OCI-LY3 (cell line): ENCODE results near the gene UBE4A.

Source experiments
- H2AFZ ChIP-seq: fragments of 200-600, 300-600 bp; shearing (Covaris generic); 2 replicates; pipeline ENCODE4 v1.6.0; 2014; ENCODE audit warnings: antibody characterized with exemption, low read depth, low read length
- H3K27ac ChIP-seq: fragments of 200-600, 300-600 bp; sonication (generic); 2 replicates; pipeline ENCODE4 v1.5.1; 2014; ENCODE audit warnings: mild to moderate bottlenecking, low read length, moderate library complexity, mixed read lengths
- H3K27me3 ChIP-seq: fragments of 200-600, 300-600 bp; sonication (generic); 2 replicates; pipeline ENCODE4 v1.6.1; 2014; ENCODE audit warnings: low read depth, low read length, mixed read lengths
- H3K36me3 ChIP-seq: fragments of 200-600, 300-600 bp; sonication (generic); replicated peaks from 2 replicates; pipeline ENCODE3; 2014; ENCODE audit warnings: low read depth, low read length, mixed read lengths
- H3K4me1 ChIP-seq: fragments of 300-600, 200-600 bp; sonication (generic); 2 replicates; pipeline ENCODE4 v1.6.1; 2014; ENCODE audit warnings: low read length, mixed read lengths
- H3K4me2 ChIP-seq: fragments of 200-600, 300-600 bp; sonication (generic); 2 replicates; pipeline ENCODE4 v1.6.1; 2014; ENCODE audit warnings: low read length, mixed read lengths
- H3K4me3 ChIP-seq: fragments of 300-600, 200-600 bp; sonication (generic); 2 replicates; pipeline ENCODE4 v1.5.1; 2014; ENCODE audit warnings: antibody characterized with exemption, mild to moderate bottlenecking, low read length, moderate library complexity
- H3K79me2 ChIP-seq: fragments of 300-600, 200-600 bp; shearing (Covaris generic); 2 replicates; pipeline ENCODE4 v1.6.1; 2014; ENCODE audit warnings: mild to moderate bottlenecking, low read length, mixed read lengths
- H3K9ac ChIP-seq: fragments of 300-600, 200-600 bp; shearing (Covaris generic); 2 replicates; pipeline ENCODE4 v1.6.0; 2014; ENCODE audit warnings: mild to moderate bottlenecking, low read length, moderate library complexity
- H3K9me3 ChIP-seq: fragments of 200-600, 300-600 bp; shearing (Covaris generic); 2 replicates; pipeline ENCODE4 v1.6.1; 2014; ENCODE audit warnings: low read length, mixed read lengths; ENCODE audit not compliant: insufficient read depth
- H4K20me1 ChIP-seq: fragments of 200-600, 300-600 bp; sonication (generic); 2 replicates; pipeline ENCODE4 v1.6.1; 2016; ENCODE audit warnings: low read length, mixed read lengths; ENCODE audit not compliant: insufficient read depth
- EZH2phosphoT487 ChIP-seq: fragments of 200-600 bp; shearing (Covaris generic); IDR thresholded peaks from 2 replicates; pipeline ENCODE4 v1.6.1; 2018; ENCODE audit warnings: antibody characterized with exemption, mixed run types, low read depth
- TF ChIP-seq, protein P1 (sequence below): fragments of 200-600, 300-600 bp; sonication (generic); IDR thresholded peaks from 2 replicates; pipeline ENCODE4 v1.5.1; 2014; ENCODE audit warnings: antibody characterized with exemption, low read length, low read depth

Gene UBE4A

DNA sequence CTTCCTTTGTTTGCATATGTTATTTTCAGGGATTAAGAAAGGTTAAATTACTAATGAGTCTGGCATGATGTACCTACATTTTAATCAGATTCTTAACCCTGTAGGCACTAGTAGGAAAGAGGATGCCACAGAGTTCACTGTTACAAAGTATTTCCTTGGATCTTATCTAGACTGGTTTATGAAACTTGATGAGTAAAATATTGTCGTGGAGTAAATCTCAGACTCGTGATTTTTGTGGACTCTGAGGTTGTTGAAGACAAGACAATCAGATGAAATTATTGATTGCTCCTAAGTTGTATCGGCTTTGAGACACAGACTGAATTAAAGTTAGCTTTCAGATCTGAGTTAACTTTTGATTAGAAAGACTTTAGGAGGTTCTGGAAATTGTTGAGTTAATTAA lies 82.9 kb downstream of the UBE4A start:
- Histone ChIP-seq H3K79me2 (peaks cover 100% of the 10 kb centered on the region), H3K9me3 (no peaks in the 10 kb centered on the region), H3K27me3 (no peaks in the 10 kb centered on the region), H4K20me1 (peaks cover 91% of the 10 kb centered on the region), H3K9ac (no peak overlapping the region), H3K36me3 (peaks cover 22% of the 10 kb centered on the region), H3K4me1 (peaks cover 66% of the 10 kb centered on the region), H3K4me3 (peak overlapping the region; percentile 64), H2AFZ (no peak overlapping the region), H3K27ac (peak overlapping the region; percentile 79; the same call in 1 of the 2 replicates), H3K4me2 (peak overlapping the region; percentile 85)
- no peak for TF ChIP-seq EZH2phosphoT487
- TF ChIP-seq, protein P1, sequence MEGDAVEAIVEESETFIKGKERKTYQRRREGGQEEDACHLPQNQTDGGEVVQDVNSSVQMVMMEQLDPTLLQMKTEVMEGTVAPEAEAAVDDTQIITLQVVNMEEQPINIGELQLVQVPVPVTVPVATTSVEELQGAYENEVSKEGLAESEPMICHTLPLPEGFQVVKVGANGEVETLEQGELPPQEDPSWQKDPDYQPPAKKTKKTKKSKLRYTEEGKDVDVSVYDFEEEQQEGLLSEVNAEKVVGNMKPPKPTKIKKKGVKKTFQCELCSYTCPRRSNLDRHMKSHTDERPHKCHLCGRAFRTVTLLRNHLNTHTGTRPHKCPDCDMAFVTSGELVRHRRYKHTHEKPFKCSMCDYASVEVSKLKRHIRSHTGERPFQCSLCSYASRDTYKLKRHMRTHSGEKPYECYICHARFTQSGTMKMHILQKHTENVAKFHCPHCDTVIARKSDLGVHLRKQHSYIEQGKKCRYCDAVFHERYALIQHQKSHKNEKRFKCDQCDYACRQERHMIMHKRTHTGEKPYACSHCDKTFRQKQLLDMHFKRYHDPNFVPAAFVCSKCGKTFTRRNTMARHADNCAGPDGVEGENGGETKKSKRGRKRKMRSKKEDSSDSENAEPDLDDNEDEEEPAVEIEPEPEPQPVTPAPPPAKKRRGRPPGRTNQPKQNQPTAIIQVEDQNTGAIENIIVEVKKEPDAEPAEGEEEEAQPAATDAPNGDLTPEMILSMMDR: no peak

- peaks cover 73% of the 10 kb centered on the region for H3K4me1 ChIP-seq
- no peaks in the 10 kb centered on the region for H3K27me3 ChIP-seq
- peaks cover 92% of the 10 kb centered on the region for H4K20me1 ChIP-seq
- H3K9ac ChIP-seq: peak overlapping the region; percentile 38; the same call in 1 of the 2 replicates
- H2AFZ ChIP-seq: no peak overlapping the region
- H3K27ac ChIP-seq: peak overlapping the region; percentile 79
- H3K4me2 ChIP-seq: peak overlapping the region; percentile 85
- H3K36me3 ChIP-seq: peaks cover 30% of the 10 kb centered on the region
- peaks cover 100% of the 10 kb centered on the region for H3K79me2 ChIP-seq
- peak overlapping the region; percentile 64 for H3K4me3 ChIP-seq
- H3K9me3 ChIP-seq: no peaks in the 10 kb centered on the region
- TF ChIP-seq, protein P1: no peak
- no peak for TF ChIP-seq EZH2phosphoT487
Observed at GRCh38 chr11:118442908-118443589, 83.6 kb downstream of the UBE4A start.

DNA sequence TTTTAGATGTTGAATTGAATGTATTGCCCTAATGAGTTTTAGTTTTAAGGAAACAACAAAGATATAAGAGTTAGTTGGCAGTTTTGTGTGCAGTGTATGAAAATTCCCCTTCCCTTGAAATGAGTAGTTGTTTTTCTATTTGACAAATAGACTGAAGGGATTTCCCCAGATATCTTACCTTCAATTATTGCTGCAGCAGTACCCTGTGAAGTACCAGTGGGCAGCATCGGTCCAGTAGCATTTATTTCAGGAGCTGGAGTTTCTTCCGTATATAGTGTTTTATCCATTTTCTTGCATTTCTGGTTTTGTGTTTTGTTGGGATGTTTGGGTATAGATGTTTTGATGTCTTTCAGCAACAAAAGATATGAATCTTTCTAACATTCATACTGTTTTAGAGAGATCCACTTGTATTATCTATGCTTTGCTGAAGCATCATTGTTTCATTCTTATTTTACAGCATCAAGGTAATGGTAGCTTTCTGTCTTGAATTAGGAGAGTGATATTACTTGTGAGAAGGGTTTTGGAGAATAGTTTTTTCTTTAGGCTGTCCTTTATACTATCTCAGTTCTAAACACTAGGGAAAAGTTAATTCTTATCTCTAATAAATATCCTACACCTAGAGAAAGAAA lies 84.3 kb downstream of the UBE4A start:
- H3K9ac ChIP-seq: peak overlapping the region; percentile 38; the same call in 1 of the 2 replicates
- H4K20me1 ChIP-seq: peaks cover 91% of the 10 kb centered on the region
- TF ChIP-seq EZH2phosphoT487: no peak
- TF ChIP-seq, protein P1: no peak
- H3K27me3 ChIP-seq: no peaks in the 10 kb centered on the region
- H2AFZ ChIP-seq: no peak overlapping the region
- H3K36me3 ChIP-seq: peaks cover 32% of the 10 kb centered on the region
- peaks cover 80% of the 10 kb centered on the region for H3K4me1 ChIP-seq
- no peaks in the 10 kb centered on the region for H3K9me3 ChIP-seq
- H3K4me3 ChIP-seq: peak overlapping the region; percentile 64
- peak overlapping the region; percentile 85 for H3K4me2 ChIP-seq
- peak overlapping the region; percentile 79 for H3K27ac ChIP-seq
- peaks cover 100% of the 10 kb centered on the region for H3K79me2 ChIP-seq

DNA sequence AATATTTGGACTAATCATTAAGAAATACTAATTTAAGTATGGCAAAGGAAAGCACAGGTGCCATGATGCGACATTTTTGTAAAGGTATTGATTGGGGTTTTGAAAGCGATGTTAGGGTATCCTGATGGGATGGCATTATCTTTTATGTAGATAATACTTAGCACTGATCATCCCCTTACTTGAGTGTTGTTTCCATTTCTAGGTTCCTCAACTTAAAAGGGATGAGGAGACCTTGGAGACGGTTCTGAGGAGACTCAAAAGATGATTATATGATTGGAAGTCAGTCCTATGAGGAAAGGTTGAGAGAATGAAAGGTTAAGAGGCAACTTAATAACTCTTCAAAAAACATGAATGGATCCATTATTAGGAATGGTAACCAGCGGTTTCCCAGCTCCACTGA lies 88.0 kb downstream of the UBE4A start:
- Histone ChIP-seq H3K27me3 (no peaks in the 10 kb centered on the region), H3K9ac (no peak overlapping the region), H3K4me2 (peak overlapping the region; percentile 73; the same call in 1 of the 2 replicates), H3K9me3 (no peaks in the 10 kb centered on the region), H3K79me2 (peaks cover 100% of the 10 kb centered on the region), H4K20me1 (peaks cover 84% of the 10 kb centered on the region), H3K4me3 (0 out of 2 replicates have a peak overlapping the region, but pooled peaks have one; percentile 50), H3K27ac (no peak overlapping the region), H2AFZ (no peak overlapping the region), H3K36me3 (peaks cover 39% of the 10 kb centered on the region), H3K4me1 (peaks cover 50% of the 10 kb centered on the region)
- TF ChIP-seq, protein P1: no peak
